Esophagus muscularis mucosa (tissue), 4 donors: ENCODE results near the gene IER3IP1. TPM values are rescaled to one million over a fixed set of nuclear protein-coding genes. Genes with fewer than 3 reads are reported as not detected.

Experiments used
- DNase-seq: peaks from one replicate; pipeline ENCODE4 v3.0.0-alpha.2; 2017; ENCODE audit errors: extremely low spot score
- H3K27ac ChIP-seq, 4 donors: fragments of 200-600 bp; sonication (generic); replicated peaks in 1 of 4; 1 replicate in 3 of 4; 2 replicates in 1 of 4; pipeline ENCODE4 v1.5.1; 2016 to 2019; ENCODE audit warnings: mild to moderate bottlenecking in 1 of 4
- H3K27me3 ChIP-seq, 4 donors: fragments of 200-600 bp; sonication (generic); one replicate each; pipeline versions ENCODE4 v1.5.1 to v1.6.0; 2016 to 2019
- H3K36me3 ChIP-seq, 4 donors: fragments of 200-600 bp; sonication (generic); one replicate each; pipeline ENCODE4 v1.5.1; 2016 to 2019
- H3K4me1 ChIP-seq, 4 donors: fragments of 200-600 bp; sonication (generic); one replicate each; pipeline ENCODE4 v1.5.1; 2016 to 2019
- H3K4me3 ChIP-seq, 4 donors: fragments of 200-600 bp; sonication (generic); 1 replicate in 2 of 4; 2 replicates in 2 of 4; pipeline ENCODE4 v1.5.1; 2016 to 2019; ENCODE audit warnings: mild to moderate bottlenecking in 4 of 4, moderate library complexity in 1 of 4
- H3K9me3 ChIP-seq, 4 donors: fragments of 200-600 bp; sonication (generic); 1 replicate in 3 of 4; 2 replicates in 1 of 4; pipeline ENCODE4 v1.5.1; 2016 to 2019
- EP300 ChIP-seq: sonication (generic); formaldehyde crosslinking; IDR thresholded peaks from one replicate; pipeline ENCODE4 v1.6.1; 2017; ENCODE audit warnings: antibody characterized with exemption
- POLR2A ChIP-seq: fragments of 450-650 bp; IDR thresholded peaks from one replicate; pipeline ENCODE4 v1.6.1; 2017; ENCODE audit warnings: antibody characterized with exemption, moderate library complexity, mild to moderate bottlenecking, low read depth
- POLR2AphosphoS5 ChIP-seq, 2 donors: sonication (generic); formaldehyde crosslinking; IDR thresholded peaks; one replicate each; pipeline ENCODE4 v1.6.1; 2017; ENCODE audit warnings: antibody characterized with exemption in 2 of 2
- WGBS: methylation state at CpG from one replicate; pipeline ENCODE4 v1.1.5; 2018; 5-methylcytosine and 5-hydroxymethylcytosine counted together
- intact Hi-C: fragments of 100-400 bp; cut with DNase I; formaldehyde crosslinking; loops from one replicate; pipeline ENCODE4 v1.15.1; 2023
- small RNA-seq, 3 donors: library from RNA; depleted of rRNA; stranded (forward); fragments of <200 nt; gene quantifications; one replicate each; pipeline ENCODE3, GENCODE V24; 2016
- total RNA-seq, 4 donors: library from RNA; depleted of rRNA; stranded (reverse); fragments of >200 nt; gene quantifications; one replicate each; pipeline versions ENCODE4 v1.1.0 to v1.2.1, GENCODE V29; 2016
- TF ChIP-seq, protein P1 (sequence below), 3 experiments: fragments of 200-600 bp in 2 of 3; fragments of 450-650 bp in 1 of 3; sonication (generic) in 2 of 3; IDR thresholded peaks; one replicate each; pipeline ENCODE4 v1.5.1; 2017 to 2019; ENCODE audit warnings: antibody characterized with exemption in 3 of 3, mild to moderate bottlenecking in 2 of 3, moderate library complexity in 1 of 3

Gene IER3IP1
- total RNA-seq, 4 donors from 2014 or later = 7.0 to 9.1 (median 7.5) TPM

GRCh38 chr18:47108998-47109405 lies 67.2 kb downstream of the IER3IP1 start:
- Histone ChIP-seq H3K9me3 (no peaks in the 10 kb centered on the region), H3K27me3 (no peaks in the 10 kb centered on the region), H3K36me3 (peaks cover 14 to 93% (median 69%) of the 10 kb centered on the region in 4 donors), H3K27ac (no peak overlapping the region), H3K4me1 (no peaks in the 10 kb centered on the region), H3K4me3 (no peak overlapping the region)
- WGBS = 84% methylated on average over 7 of the region's 7 CpGs
- intact Hi-C loops = no loop called here
- TF ChIP-seq EP300 = no peak
- TF ChIP-seq, protein P1, sequence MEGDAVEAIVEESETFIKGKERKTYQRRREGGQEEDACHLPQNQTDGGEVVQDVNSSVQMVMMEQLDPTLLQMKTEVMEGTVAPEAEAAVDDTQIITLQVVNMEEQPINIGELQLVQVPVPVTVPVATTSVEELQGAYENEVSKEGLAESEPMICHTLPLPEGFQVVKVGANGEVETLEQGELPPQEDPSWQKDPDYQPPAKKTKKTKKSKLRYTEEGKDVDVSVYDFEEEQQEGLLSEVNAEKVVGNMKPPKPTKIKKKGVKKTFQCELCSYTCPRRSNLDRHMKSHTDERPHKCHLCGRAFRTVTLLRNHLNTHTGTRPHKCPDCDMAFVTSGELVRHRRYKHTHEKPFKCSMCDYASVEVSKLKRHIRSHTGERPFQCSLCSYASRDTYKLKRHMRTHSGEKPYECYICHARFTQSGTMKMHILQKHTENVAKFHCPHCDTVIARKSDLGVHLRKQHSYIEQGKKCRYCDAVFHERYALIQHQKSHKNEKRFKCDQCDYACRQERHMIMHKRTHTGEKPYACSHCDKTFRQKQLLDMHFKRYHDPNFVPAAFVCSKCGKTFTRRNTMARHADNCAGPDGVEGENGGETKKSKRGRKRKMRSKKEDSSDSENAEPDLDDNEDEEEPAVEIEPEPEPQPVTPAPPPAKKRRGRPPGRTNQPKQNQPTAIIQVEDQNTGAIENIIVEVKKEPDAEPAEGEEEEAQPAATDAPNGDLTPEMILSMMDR (IDR thresholded peaks at IDR 0.05) = no peak
- no peak for TF ChIP-seq POLR2A
- no peak for TF ChIP-seq POLR2AphosphoS5 (IDR thresholded peaks at IDR 0.05)
- DNase-seq = no peak

DNA sequence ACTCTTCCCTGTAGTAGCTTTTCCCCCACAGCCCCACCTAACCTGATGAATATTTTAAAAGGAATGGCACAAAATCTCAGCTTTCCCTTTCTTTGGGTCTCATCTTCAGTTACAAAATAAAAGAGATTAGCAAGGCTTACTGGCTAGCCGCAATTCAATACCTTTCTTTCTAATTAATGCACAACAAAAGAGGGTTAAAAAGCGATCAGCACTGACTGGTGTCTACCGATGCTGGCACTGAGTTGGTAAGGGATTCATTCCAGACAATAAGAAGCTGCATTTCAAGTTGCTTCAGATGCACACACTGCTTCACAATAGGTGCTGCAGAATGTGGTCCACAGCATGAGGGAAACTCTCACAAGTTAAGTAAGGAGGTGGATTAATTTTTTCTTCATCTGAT lies 67.8 kb downstream of the IER3IP1 start:
- DNase-seq = no peak
- H3K4me3 ChIP-seq = no peak overlapping the region
- intact Hi-C loops = no loop called here
- H3K27me3 ChIP-seq = no peaks in the 10 kb centered on the region
- H3K4me1 ChIP-seq = no peaks in the 10 kb centered on the region
- 80% methylated on average over 3 of the region's 3 CpGs for WGBS
- no peak overlapping the region for H3K27ac ChIP-seq
- TF ChIP-seq, protein P1 (IDR thresholded peaks at IDR 0.05) = no peak
- TF ChIP-seq POLR2AphosphoS5 (IDR thresholded peaks at IDR 0.05) (no peak), EP300 (no peak), POLR2A (no peak)
- H3K36me3 ChIP-seq = peaks cover 8 to 91% (median 66%) of the 10 kb centered on the region in 4 donors
- no peaks in the 10 kb centered on the region for H3K9me3 ChIP-seq

Small RNA genes within 50 kb of the gene (small RNA-seq; reads per million reads assigned to genes)
- gene AC012254.4 = 0 reads per million in 3 donors

Other genes with a start within 250 kb of the IER3IP1 start
- not detected for gene ELOA2, start 140.7 kb downstream of the IER3IP1 start, total RNA-seq
- gene HDHD2, start 25.9 kb downstream of the IER3IP1 start, total RNA-seq = 10 to 100 TPM; 13.8 to 21.7 (median 19.0) TPM
- not detected for gene SKOR2, start 75.3 kb upstream of the IER3IP1 start, total RNA-seq